NK-92 (cell line): ENCODE data around the gene SMYD2.
"Not testable (repeated sequence)": the region's sequence is repeated elsewhere in the genome, so short reads cannot be mapped to it uniquely, and the experiment has no call there.

Experiments used
- DNase-seq: peaks from one replicate; lab custom pipeline; 2025; ENCODE audit not compliant: unreplicated experiment; lab: John Stamatoyannopoulos, UW

SMYD2 gene

GRCh38 chr1:214271174-214271858 is 9.6 kb upstream of the SMYD2 start:
- no peak for DNase-seq

DNA sequence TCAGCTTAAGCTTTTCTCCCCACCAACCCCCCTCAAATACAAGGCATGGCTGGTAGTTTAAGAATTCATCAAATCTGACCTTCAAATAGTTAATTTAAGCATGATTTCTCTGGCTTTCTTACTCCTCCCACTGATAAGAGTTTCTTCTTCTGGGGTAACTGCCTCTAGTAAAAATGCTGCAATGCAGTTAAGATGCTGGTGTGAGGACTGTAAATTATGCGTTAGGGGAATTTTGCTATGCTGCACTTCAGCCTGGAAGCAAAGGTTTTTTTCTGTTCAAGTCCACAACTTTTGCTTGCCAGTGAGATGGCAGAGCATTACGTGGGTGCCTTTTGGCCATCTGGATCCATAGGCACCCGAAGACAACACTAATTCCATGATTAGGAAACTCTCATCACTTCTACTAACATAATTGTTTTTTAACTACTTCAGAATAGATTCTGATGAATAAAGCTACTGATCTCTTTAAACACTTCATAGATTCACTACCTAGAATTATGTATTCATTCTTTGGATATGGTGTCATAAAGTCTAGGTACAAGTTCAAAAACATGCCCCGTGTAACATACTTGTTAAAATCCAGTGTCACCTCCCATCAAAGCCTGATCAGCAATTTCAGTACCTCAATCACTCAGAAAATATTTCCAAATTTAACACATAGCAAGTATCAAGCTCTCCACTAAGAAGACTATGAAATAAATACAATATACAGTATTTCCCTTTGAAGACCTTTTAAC is 8.8 kb upstream of the SMYD2 start:
- no peak for DNase-seq

GRCh38 chr1:214272964-214273533 is 7.9 kb upstream of the SMYD2 start:
- DNase-seq, result no peak

GRCh38 chr1:214275700-214276099 is 5.3 kb upstream of the SMYD2 start:
- not testable (repeated sequence) for DNase-seq

GRCh38 chr1:214276786-214277185 is 4.2 kb upstream of the SMYD2 start:
- DNase-seq, result no peak

DNA sequence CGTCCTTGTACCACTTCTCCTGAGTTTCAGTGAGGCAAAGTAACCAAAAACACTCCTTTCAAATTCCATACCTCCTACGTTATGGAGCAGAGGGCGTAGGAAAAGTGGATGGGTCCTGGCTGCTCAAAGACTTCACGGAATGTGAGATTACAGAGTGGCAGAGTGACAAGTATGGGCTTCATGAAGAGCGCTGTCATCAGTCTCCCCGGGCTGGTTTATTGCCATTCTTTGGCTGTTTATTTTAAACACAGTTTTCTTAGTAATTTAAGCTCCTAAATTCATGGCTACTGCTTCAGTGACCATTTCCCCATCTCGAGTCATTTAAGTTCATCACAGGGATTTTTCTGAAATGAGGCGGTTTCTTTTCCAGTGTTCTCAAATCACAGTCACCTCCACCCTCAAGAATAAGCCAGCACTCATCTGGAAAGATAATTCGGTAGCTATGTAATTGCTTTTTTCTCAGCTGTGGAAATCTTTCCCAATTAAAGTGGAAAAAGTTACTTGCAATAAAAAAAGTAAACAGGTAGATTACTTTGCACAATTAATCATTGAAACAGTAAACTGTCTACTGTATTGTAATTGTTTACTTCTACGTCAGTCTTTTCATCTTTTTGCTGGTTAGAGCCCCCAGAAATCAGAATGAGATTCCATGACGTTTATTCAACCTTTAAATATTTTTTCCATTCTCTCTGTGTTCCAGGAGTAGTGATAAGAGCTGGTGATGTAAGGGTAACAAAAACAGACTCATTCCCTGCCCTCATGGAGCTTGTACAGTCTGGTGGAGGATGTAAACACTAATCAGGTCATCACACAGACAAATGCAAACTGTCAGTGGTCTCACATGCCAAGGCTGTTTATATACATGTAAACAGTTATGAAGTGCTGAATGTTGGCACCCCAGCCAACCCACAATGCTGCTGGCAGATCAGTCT is 3.0 kb upstream of the SMYD2 start:
- no peak for DNase-seq

- no peak for DNase-seq
These were observed 456 bp upstream of the SMYD2 start for GRCh38 chr1:214280386-214281020.

- DNase-seq, result no peak
These were observed 1.0 kb downstream of the SMYD2 start for GRCh38 chr1:214281720-214282629.

- no peak for DNase-seq
These were observed 1.8 kb downstream of the SMYD2 start for GRCh38 chr1:214282630-214283242.

- DNase-seq, result no peak
These were observed 4.9 kb downstream of the SMYD2 start for GRCh38 chr1:214285610-214286440.

DNA sequence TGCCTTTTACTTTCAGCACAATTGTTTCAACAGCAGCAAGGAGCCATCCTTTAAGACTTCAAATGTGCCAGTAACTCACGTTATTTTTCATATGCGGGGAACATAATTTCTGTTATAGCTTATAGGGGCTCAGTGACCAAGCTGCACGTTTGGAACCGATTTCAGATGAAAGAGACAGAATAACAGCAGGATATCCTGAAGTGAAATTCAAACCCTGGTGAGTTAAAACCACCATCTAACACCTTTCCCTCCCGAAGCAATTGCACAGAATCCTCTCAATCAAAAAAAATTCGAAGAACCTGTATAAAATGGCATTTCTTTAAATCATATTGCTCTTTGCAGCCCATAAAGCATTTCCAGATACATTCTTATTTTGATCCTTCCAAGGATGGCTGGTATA is 6.9 kb downstream of the SMYD2 start:
- DNase-seq, result no peak

DNA sequence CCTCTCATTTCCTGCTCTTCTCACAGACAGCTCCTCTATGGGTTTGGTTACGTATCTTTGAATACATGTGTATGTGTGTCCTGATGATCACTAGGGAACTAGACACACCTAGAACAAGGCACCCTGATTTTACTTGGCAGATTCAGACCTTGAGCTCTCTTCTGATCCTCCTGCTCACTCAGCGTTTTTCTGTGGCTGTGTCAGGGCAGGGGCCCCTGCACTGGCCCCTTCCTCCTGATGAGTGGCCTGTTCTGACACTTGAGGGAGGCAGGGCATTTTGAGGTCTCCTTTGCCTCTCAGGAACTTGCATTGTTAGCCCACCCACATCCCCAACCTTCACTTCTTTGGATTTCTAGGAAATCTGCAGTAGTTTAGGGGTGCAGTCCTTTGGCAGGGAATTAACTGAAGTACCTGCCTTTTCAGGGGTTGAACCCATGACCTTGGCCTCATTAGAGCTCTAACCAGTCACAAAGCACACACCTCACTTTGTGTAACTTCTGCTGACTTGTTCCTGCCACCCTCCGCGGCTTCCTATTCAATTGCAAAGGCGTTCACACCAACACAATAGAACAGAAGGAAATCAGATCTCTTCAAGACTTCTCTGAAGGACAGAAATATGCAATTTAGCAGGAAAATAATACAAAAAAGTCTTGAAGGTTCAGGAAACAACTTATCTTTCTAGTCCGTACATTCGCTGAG is 8.8 kb downstream of the SMYD2 start:
- DNase-seq, result no peak

DNA sequence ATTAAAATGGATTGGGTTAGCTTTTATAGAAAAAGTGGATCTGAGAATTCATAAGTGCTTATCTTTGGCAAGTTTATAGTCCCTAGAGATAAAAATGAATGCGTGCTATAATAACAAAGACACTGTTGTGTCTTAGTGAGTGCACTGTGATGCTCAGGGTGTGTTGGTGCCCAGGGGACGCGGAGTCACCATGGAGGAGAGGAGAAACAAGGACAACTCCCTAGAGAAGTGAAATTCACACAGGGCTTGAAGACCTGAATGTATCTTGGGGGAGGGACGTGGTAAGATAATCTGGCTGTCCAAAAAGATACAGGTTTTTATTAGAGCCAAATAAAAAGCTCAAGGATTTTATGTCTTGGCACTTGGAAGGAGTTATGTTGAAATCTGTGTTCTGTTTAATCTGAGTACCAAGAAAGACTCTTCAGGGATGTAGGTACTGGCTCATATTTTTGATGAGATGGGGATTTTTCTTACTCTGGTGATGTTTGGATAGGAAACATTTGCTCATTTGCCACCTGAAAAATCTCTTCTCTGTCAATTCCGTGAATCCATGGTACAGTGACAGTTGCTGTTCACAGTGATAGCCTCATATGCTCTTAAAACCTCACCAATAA is 9.6 kb downstream of the SMYD2 start:
- no peak for DNase-seq

GRCh38 chr1:214292322-214292721 is 11.4 kb downstream of the SMYD2 start:
- DNase-seq, result no peak

GRCh38 chr1:214295934-214296333 is 15.0 kb downstream of the SMYD2 start:
- DNase-seq, result no peak

- no peak for DNase-seq
These were observed 16.1 kb downstream of the SMYD2 start for GRCh38 chr1:214296860-214297745.
